CD4-positive, alpha-beta T cell treated with Interleukin-4 for 1 hour (primary cell): ENCODE data around the gene ADCY9.
A peak's percentile ranks its signal among the peaks of the same experiment; 100 is the strongest.
"Not testable (repeated sequence)": the region's sequence is repeated elsewhere in the genome, so short reads cannot be mapped to it uniquely, and the experiment has no call there.

Experiments
- DNase-seq, 2 donors: peaks; one replicate each; pipeline ENCODE4 v3.0.0-alpha.2; 2020 to 2022

Gene ADCY9

GRCh38 chr16:4064950-4065352 lies 51.3 kb downstream of the ADCY9 start:
- DNase-seq: peak in 1 of 2 donors; percentile 60

DNA sequence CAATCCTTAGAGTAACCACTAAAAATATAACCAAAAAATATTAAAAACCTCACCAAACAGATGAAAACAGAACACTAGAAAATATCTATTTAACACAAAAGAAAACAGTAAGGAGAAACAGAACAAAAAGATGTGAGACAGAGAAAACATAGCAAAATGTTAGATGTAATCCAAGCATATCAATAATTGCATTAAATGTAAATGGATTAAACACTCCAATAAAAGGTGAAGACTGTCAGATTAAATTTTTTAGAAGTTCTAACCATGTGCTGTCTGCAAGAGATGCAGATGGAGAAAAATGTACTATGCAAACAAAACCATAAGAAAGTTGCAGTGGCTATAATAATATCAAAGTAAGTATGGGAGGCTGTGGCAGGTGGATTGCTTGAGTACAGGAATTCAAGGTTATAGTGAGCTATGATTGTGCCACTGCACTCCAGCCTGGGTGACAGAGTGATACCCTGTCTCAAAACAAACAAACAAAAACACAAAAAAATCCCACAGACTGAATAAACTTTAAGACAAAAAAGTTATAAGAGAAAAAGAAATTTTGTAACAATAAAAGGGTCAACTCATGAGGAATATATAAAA lies 53.9 kb downstream of the ADCY9 start:
- no peak for DNase-seq

DNA sequence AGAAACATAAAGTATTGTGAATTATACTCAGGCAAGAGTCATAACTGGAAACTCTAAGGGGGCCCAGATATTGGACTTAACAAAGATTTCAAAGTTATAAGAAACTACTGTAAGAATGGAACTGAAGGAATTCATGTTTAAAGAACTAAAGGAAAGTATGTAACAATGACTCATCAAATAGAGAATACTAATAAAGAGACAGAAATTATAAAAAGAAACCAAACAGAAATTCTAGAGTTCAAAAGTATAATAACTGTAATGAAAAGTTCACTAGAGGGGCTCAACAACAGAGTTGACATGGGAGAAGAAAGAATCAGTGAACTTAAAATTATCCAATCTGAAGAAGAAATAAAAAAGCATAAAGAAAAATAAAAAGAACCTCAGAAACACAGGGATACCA lies 55.4 kb downstream of the ADCY9 start:
- DNase-seq: no peak

GRCh38 chr16:4060009-4060408 lies 56.2 kb downstream of the ADCY9 start:
- DNase-seq: peak; percentile 17 to 51

GRCh38 chr16:4058386-4058785 lies 57.9 kb downstream of the ADCY9 start:
- DNase-seq: no peak

GRCh38 chr16:4057439-4057877 lies 58.8 kb downstream of the ADCY9 start:
- no peak for DNase-seq

DNA sequence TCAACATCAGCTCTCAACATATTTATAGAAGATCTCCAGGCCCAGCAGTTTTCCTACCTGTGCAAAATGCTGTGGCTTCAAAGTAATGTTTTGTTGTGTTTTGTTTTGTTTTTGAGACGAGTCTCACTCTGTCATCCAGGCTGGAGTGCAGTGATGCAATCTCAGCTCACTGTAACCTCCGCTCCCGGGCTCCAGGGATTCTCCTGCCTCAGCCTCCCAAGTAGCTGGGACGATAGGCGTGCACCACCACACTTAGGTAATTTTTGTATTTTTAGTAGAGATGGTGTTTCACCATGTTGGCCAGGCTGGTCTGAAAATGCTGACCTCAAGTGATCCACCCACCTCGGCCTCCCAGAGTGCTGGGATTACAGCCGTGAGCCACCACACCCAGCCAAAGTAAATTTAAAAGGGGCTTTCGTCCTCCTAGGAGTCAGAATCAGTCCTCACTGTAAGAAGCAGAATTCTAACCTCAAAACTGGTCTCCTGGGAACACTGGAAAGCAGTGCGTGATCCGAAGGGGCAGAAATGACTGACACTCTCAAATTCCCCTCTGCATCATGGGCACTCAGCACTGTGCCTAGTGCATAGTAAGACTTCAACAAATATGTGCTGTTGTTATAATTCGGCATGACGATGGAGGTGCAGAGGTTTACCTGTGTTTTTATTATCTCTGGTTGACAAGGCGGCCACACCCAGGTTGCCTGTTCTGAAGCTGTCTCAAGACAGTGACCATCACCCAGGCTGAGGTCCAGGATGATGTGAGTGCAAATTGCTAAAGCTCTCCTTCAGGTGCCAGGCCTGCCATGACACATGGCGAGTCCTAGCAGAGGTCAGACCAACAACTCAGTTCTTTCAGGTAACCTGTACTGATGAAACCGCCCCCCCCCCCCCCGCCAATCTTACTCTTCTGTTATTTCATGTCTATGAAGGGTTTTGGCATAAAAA lies 59.8 kb downstream of the ADCY9 start:
- DNase-seq: no peak

DNA sequence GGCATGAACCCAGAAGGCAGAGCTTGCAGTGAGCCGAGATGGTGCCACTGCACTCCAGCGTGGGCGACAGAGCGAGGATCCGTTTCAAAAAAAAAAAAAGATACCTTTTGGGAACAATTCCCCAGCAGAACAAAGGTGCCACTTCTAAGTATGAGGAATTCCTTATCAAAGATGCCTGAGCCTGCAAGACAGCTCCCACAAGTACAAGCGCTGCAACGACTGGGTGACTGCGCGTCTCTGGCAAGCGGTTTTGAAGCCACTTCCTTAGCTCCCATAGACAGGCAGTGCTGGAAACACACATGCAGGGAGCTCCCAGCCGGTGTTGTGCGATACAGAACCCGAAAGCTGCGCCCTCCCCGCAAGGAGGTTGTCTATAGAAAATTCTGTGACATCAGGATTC lies 60.5 kb downstream of the ADCY9 start:
- DNase-seq: no peak

DNA sequence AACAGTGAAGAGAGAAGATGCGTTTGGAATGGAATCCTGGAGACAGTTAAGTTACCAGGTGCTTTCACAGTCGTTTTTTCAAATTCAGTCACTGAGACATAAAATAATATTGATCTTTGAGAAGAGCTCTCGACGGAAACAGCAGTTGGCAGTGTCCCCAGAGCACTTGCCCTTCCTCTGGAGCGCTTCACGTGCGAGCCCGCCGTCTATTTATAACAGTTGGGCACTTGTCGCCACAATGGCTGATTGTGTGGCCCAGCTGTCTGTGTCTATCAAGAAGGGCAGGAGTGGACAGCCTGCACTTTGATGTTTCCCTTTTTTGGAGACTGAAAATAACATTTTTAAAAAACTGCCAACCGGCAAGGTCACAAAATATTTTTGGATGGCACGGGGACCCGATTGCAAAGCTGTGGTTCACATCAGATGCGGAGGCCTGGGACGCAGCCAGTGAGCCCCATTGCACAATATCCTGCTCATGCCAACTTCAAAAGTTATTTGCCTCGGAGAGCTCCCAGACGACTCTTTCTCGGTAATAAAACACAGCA lies 62.9 kb downstream of the ADCY9 start:
- no peak for DNase-seq

DNA sequence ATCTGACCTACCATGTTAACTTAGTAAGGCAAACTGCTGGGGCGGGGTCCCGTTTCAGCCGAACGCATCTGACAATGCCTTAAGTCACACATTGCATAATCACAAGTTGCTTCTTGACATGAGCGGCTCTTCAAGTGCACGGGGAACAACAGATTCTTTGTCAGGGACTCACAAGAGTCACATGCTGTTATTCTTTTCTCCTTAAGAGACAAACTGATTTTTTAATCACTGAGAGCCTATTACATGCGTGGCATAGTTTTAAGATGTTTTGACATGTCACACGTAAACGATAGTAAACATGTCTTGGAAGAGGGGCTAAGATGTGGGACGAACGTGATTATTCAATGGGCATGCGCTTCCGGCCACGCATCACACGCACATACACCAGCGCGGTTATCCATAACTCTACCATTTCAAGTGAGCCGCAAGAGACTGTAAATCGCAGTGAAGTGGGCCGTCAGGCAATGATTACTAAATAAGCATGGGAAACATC lies 63.4 kb downstream of the ADCY9 start:
- DNase-seq: peak in 1 of 2 donors; percentile 40

DNA sequence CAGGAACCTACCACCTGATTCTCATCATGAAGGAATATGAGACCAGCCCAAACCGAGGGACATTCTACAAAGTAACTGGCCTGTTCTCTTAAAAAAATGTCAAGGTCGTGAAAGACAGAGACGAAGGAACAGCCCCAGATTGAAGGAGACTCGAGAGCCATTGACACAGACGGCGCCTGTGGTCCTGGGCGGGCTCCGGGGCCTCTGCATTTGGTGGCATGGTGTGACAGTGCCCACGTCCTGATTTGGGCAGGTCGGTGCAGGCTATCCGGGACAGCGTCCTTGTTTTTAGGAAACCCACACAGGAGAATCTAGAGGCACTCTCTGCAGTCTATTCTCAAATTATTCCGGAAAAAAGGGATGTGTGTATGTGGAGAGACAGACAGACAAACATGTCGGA lies 64.1 kb downstream of the ADCY9 start:
- no peak for DNase-seq

- DNase-seq: no peak
These were observed 64.7 kb downstream of the ADCY9 start for GRCh38 chr16:4051591-4051990.

GRCh38 chr16:4049031-4049430 lies 67.2 kb downstream of the ADCY9 start:
- DNase-seq: no peak

- no peak for DNase-seq
These were observed 67.8 kb downstream of the ADCY9 start for GRCh38 chr16:4048481-4048880.

DNA sequence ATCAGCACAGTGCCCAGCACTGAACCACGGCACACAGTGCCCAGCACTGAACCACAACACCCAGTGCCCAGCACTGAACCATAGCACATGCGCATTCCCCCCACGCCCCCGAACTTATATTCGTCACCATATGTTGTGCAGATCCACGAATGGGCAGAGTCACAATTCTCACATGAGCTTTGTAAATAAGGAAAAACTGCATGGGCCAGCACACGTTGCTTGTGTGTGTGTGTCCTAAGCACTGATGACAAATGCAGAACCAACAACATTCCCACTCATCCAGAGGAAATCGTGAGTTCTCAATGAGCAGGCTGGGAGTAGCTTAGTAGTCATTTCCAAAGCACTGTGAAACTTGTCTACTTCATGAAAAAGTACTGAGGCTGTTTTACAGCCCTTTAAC lies 70.0 kb downstream of the ADCY9 start:
- no peak for DNase-seq

- not testable (repeated sequence) for DNase-seq
These were observed 70.7 kb downstream of the ADCY9 start for GRCh38 chr16:4045561-4045960.

DNA sequence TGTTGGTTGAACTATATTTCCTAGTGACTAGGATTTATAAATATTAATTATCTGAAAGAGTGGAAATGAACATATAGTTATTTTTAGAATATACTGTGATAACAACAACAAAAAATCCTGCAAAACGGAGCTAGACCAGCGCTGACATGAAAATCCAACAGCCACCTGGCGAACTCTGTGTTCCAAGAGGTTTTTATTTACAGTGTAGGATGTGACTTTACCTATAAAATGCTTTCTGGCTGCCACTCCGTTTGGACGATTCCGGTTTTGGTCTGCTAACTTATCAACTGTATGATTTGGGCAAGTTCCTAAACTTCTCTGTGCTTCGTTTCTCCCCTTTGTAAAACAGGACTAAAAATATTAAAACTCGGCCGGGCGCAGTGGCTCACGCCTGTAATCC lies 73.7 kb downstream of the ADCY9 start:
- DNase-seq: no peak

DNA sequence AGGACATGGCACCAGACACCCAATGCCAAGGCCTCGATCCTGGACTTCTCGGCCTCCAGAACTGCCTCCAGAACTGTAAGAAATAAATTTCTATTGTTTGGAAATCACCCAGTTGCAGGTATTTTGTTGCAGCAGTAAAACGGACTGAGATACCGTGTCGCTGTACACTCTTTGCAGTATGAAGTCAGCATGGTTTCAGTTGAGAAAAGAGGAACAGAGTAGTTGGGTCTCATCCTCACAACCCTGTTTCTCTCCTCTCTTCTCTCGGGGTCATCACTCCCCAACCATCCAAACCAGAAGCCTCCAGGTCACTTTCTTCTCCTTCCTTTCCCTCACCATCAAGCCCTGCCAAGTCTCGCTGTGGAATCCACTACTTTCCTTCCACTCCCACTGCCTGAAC lies 77.8 kb downstream of the ADCY9 start:
- no peak for DNase-seq

GRCh38 chr16:4036952-4037351 lies 79.3 kb downstream of the ADCY9 start:
- not testable (repeated sequence) for DNase-seq

GRCh38 chr16:4034963-4035362 lies 81.3 kb downstream of the ADCY9 start:
- no peak for DNase-seq

- no peak for DNase-seq
These were observed 82.3 kb downstream of the ADCY9 start for GRCh38 chr16:4033951-4034350.

GRCh38 chr16:4032768-4033167 lies 83.5 kb downstream of the ADCY9 start:
- DNase-seq: peak; percentile 14 to 38

DNA sequence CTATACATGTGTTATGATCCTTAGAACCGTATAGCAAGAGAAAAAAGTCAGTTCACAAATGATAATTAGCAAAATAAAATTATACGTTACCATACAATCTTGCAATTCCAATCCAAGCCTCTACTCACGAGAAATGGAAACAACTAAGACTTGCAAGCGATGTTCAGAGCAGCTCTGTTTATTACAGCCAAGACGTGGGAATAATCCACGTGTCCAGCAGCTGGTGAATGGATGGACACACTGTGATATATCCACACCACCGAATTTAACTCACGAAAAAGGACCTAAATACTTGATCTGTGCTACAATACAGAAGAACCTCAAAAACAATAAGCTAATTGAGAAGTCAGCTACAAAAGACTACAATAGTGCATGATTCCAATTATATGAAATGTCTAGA lies 88.1 kb downstream of the ADCY9 start:
- DNase-seq: no peak

DNA sequence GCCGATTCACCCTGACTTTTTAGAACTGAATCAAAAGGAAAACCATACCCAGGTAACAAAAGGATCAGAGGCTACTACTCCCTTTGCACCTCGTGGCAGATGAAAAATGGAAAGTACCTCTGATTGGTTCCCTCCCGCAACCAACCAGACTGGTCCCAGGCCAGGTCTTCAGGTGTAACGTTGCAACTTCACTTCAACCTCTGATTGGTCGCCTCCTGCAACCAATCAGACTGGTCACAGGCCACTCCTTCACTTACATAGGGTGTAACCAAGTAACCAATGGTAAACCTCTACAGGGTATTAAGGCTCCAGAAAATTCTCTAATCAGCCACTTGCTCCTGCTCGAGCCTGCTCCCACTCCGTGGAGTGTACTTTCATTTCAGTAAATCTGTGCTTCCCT lies 89.4 kb downstream of the ADCY9 start:
- no peak for DNase-seq
